ENCODE results near the gene PLCD3. TPM values are rescaled to one million over a fixed set of nuclear protein-coding genes. Genes with fewer than 3 reads are reported as not detected.
A peak's percentile ranks its signal among the peaks of the same experiment; 100 is the strongest.
"Not testable (repeated sequence)": the region's sequence is repeated elsewhere in the genome, so short reads cannot be mapped to it uniquely, and the experiment has no call there.

The PLCD3 gene
- total and polyA plus RNA-seq, 2 of the 8 experiments (the other 6 are each of a cell fraction or from before 2014, with no cell fraction given): 26.5 to 48.1 TPM

DNA sequence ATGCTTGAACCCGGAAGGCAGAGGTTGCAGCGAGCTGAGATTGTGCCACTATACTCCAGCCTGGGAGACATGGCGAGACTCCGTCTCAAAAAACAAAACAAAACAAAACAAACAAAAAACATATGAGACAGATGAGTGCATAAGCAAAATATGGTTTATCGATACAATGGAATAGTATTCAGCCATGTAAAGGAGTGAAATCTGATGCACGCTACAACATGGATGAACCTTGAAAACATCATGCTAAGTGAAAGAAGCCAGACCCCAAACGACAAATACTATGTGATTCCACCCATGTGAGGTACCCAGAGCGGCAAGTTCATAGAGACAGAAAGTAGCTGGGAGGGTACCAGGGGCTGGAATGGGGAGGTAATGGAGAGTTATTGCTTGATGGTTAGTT, 6.8 kb downstream of the PLCD3 start (continued):
- TF ChIP-seq CBX5 (IDR thresholded peaks at IDR 0.05; ENCODE audit: low read depth, low read length) (no peak), CBX8 (IDR thresholded peaks at IDR 0.05; ENCODE audit: borderline replicate concordance, low read depth, low read length) (no peak), HDAC6 (IDR thresholded peaks at IDR 0.05; ENCODE audit: low read depth, low read length) (no peak), E2F6 (IDR thresholded peaks at IDR 0.05) (no peak), GABPA (IDR thresholded peaks at IDR 0.05; ENCODE audit: borderline replicate concordance, insufficient read depth, low read length) (no peak), JUN (IDR thresholded peaks at IDR 0.05; ENCODE audit: low read depth, low read length) (no peak), CHD1 (IDR thresholded peaks at IDR 0.05; ENCODE audit: low read depth, low read length) (no peak)

DNA sequence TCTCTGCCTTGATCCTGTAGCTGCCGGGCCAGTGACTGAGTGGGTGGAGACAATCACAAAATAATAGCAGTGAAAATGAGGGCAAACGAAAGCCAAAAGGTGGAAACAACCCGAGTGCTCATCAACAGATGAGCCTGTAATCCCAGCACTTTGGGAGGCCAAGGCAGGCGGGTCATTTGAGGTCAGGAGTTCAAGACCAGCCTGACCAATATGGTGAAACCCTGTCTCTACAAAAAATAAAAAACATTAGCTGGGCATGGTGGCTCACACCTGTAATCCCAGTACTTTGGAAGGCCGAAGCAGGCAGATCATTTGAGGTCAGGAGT, 7.6 kb downstream of the PLCD3 start:
- not testable (repeated sequence) for H3K14ac ChIP-seq (ENCODE audit: insufficient read length); H3K4ac ChIP-seq (replicated peaks; ENCODE audit: insufficient read length, low read depth, low read length); H2BK120ac ChIP-seq (replicated peaks; ENCODE audit: low read depth, low read length); H2AK5ac ChIP-seq (ENCODE audit: low read depth, low read length); H4K91ac ChIP-seq (replicated peaks; ENCODE audit: insufficient read length, low read length); H3K79me1 ChIP-seq (ENCODE audit: low read depth, low read length); H3K4me2 ChIP-seq (ENCODE audit: insufficient read depth in 1 of 2, low read depth in 2 of 2, low read length in 2 of 2); H3K23me2 ChIP-seq (ENCODE audit: low read depth, low read length); H4K5ac ChIP-seq (ENCODE audit: insufficient read length, low read depth, low read length); H3K27me3 ChIP-seq (replicated peaks in 1 of 4; ENCODE audit: control insufficient read depth in 3 of 4, extremely low read depth in 1 of 4, insufficient read depth in 3 of 4, low read length in 3 of 4); H3K23ac ChIP-seq (ENCODE audit: insufficient read length); H2BK20ac ChIP-seq (ENCODE audit: low read length); H3K9me3 ChIP-seq (ENCODE audit: insufficient read depth in 2 of 2, low read depth in 1 of 2, low read length in 1 of 2); DNase-seq (ENCODE audit: low read depth in 1 of 2, low spot score in 2 of 2); H3K18ac ChIP-seq (ENCODE audit: extremely low read depth, low read length); H3K4me3 ChIP-seq (ENCODE audit: extremely low read depth in 1 of 4, insufficient read depth in 2 of 4, low read depth in 3 of 4, low read length in 4 of 4); H2AFZ ChIP-seq (ENCODE audit: low read length); H2BK15ac ChIP-seq (ENCODE audit: low read length); H4K8ac ChIP-seq (ENCODE audit: extremely low read depth, insufficient read depth, low read length); H4K20me1 ChIP-seq (replicated peaks in 1 of 2; ENCODE audit: control insufficient read depth in 1 of 2, insufficient read depth in 2 of 2, low read length in 2 of 2); H3K36me3 ChIP-seq (ENCODE audit: control insufficient read depth in 2 of 4, insufficient read depth in 4 of 4, low read length in 3 of 4); H3K79me2 ChIP-seq (ENCODE audit: control insufficient read depth in 1 of 2, insufficient read depth in 2 of 2, low read length in 2 of 2); FAIRE-seq; H3K9ac ChIP-seq (replicated peaks in 1 of 4; ENCODE audit: extremely low read depth in 1 of 4, low read depth in 3 of 4, low read length in 3 of 4); H3K56ac ChIP-seq (replicated peaks; ENCODE audit: insufficient read length, low read depth, low read length); H3K27ac ChIP-seq (ENCODE audit: low read depth, low read length)
- 99% methylated on average over 5 of the region's 5 CpGs; no CpG with 5 or more reads in 1 of the 2 experiments for WGBS, 2 experiments (ENCODE audit: extremely low coverage in 1 of 2, insufficient coverage in 1 of 2, insufficient read length in 1 of 2, insufficient replicate concordance in 2 of 2, low coverage in 1 of 2, low lambda C conversion rate in 2 of 2, missing lambda C conversion rate in 1 of 2)
- peaks cover 0 to 18% (median 10%) of the 10 kb centered on the region in 4 experiments; a peak in 5 of 7 replicates for H3K4me1 ChIP-seq (replicated peaks in 1 of 4; ENCODE audit: control insufficient read depth in 3 of 4, insufficient read depth in 4 of 4, low read length in 3 of 4)
- POLR2A ChIA-PET (ENCODE audit: partially characterized antibody): interaction anchor here (15.8 kb wide), 1 partner anchor 24 kb away, joined by 185 read pairs; the partner anchor contains the start of gene HEXIM1
- H2BK12ac ChIP-seq (ENCODE audit: low read depth, low read length): peak overlapping the region; percentile 27; the same call in 1 of the 2 replicates
- H2BK5ac ChIP-seq (ENCODE audit: low read depth, low read length): 0 out of 2 replicates have a peak overlapping the region, but pooled peaks have one; percentile 52
- CTCF ChIA-PET (ENCODE audit: partially characterized antibody): interaction anchor here (1.1 to 3.0 kb wide), 4 partner anchors 10 to 73 kb away, joined by 3 to 17 read pairs (median 5); partner anchors contain the start of gene ACBD4
